Cardiac fibroblast (primary cell): Measurements from ENCODE around the gene PELO.

Source experiments
- DNase-seq, 2 donors: peaks; one replicate each; pipeline versions ENCODE4 v3.0.0 to v3.0.0-alpha.2; 2010; ENCODE audit warnings: low read depth in 2 of 2
- H3K4me3 ChIP-seq, 2 donors: replicated peaks in 1 of 2; 1 replicate in 1 of 2; 2 replicates in 1 of 2; pipeline ENCODE4 v1.5.1; 2011; ENCODE audit warnings: low read depth in 2 of 2, low read length in 2 of 2, mild to moderate bottlenecking in 2 of 2, moderate library complexity in 1 of 2
- TF ChIP-seq, protein P1 (sequence below): IDR thresholded peaks from one replicate; pipeline ENCODE4 v1.5.1; 2011; ENCODE audit warnings: low read depth, mild to moderate bottlenecking, low read length, inconsistent platforms

PELO gene

GRCh38 chr5:52779213-52779612 is 8.5 kb upstream of the PELO start:
- H3K4me3 ChIP-seq, result no peak overlapping the region
- TF ChIP-seq, protein P1, sequence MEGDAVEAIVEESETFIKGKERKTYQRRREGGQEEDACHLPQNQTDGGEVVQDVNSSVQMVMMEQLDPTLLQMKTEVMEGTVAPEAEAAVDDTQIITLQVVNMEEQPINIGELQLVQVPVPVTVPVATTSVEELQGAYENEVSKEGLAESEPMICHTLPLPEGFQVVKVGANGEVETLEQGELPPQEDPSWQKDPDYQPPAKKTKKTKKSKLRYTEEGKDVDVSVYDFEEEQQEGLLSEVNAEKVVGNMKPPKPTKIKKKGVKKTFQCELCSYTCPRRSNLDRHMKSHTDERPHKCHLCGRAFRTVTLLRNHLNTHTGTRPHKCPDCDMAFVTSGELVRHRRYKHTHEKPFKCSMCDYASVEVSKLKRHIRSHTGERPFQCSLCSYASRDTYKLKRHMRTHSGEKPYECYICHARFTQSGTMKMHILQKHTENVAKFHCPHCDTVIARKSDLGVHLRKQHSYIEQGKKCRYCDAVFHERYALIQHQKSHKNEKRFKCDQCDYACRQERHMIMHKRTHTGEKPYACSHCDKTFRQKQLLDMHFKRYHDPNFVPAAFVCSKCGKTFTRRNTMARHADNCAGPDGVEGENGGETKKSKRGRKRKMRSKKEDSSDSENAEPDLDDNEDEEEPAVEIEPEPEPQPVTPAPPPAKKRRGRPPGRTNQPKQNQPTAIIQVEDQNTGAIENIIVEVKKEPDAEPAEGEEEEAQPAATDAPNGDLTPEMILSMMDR, result no peak
- DNase-seq, result no peak

- no peak overlapping the region for H3K4me3 ChIP-seq
- peak; percentile 40 to 64 for DNase-seq
- TF ChIP-seq, protein P1, result no peak
These were observed 4.3 kb upstream of the PELO start for GRCh38 chr5:52783226-52783959.

- H3K4me3 ChIP-seq, result no peak overlapping the region
- TF ChIP-seq, protein P1, result no peak
- no peak for DNase-seq
These were observed 3.0 kb upstream of the PELO start for GRCh38 chr5:52784737-52785136.

DNA sequence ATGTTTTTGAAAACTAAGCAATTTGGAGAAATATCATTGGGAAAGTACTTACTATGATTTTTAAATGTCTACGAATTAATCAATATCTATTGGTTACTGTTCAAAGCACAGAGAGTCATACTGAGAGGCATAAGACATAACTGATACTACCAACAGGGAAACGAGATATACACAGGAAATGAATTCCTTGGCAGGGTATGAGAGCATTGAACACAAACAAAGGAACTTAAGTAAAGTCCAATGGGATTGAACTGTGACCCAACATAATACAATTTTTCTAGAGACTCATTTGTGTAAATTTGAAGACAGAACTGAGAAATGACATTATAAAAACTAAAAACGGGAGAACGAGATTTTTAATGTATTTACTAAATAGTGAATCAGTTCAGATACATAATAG is 1.3 kb upstream of the PELO start:
- TF ChIP-seq, protein P1, result no peak
- no peak overlapping the region for H3K4me3 ChIP-seq
- DNase-seq, result no peak

GRCh38 chr5:52786949-52787599 is 642 bp upstream of the PELO start:
- peak; percentile 38 to 43 for DNase-seq
- peak overlapping the region; percentile 67 to 70 for H3K4me3 ChIP-seq
- TF ChIP-seq, protein P1, result peak; percentile 28

DNA sequence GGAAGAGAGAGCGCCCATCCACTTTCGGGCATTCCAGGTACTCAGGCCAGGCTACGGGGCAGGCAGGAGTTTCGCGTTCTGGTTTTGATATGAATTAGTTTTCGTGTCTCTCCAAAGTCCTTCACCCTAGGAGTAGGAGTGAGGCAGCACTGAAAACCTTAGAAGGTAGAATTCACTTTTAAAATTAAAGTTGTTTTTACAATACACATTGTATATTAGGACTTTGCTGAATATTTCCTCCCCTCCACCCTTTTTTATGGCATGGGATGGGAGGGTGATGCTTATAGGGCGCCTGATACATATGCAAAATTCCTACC is 747 bp downstream of the PELO start:
- H3K4me3 ChIP-seq, result peak overlapping the region; percentile 67 to 70
- no peak for DNase-seq
- TF ChIP-seq, protein P1, result no peak
